Posterior vena cava (tissue), 2 donors: ENCODE measurements around the gene CNN2. TPM values are rescaled to one million over a fixed set of nuclear protein-coding genes. Genes with fewer than 3 reads are reported as not detected.
A peak's percentile ranks its signal among the peaks of the same experiment; 100 is the strongest.

Source experiments
- DNase-seq: peaks from one replicate; pipeline ENCODE4 v3.0.0-alpha.2; 2020; ENCODE audit warnings: low spot score
- intact Hi-C, 2 donors: fragments of 100-400 bp; cut with DNase I; formaldehyde crosslinking; loops; one replicate each; pipeline versions ENCODE4 v1.14.1 to v1.14.2; 2022 to 2023
- total RNA-seq, 2 donors: library from RNA; stranded (reverse); fragmentation: NEBNext Ultra II Directional; extraction: Animal tissue kit (Norgen Biotek cat#: 25700); gene quantifications; one replicate each; pipeline ENCODE4 v1.2.1, GENCODE V29; 2021
- donor health status: DM: yes; HTN: yes; CAD: no.
- donor health status: DM: yes; HTN: yes; CAD: no.

The CNN2 gene
- total RNA-seq, 2 donors from 2014 or later, result 94.7 to 136 TPM

DNA sequence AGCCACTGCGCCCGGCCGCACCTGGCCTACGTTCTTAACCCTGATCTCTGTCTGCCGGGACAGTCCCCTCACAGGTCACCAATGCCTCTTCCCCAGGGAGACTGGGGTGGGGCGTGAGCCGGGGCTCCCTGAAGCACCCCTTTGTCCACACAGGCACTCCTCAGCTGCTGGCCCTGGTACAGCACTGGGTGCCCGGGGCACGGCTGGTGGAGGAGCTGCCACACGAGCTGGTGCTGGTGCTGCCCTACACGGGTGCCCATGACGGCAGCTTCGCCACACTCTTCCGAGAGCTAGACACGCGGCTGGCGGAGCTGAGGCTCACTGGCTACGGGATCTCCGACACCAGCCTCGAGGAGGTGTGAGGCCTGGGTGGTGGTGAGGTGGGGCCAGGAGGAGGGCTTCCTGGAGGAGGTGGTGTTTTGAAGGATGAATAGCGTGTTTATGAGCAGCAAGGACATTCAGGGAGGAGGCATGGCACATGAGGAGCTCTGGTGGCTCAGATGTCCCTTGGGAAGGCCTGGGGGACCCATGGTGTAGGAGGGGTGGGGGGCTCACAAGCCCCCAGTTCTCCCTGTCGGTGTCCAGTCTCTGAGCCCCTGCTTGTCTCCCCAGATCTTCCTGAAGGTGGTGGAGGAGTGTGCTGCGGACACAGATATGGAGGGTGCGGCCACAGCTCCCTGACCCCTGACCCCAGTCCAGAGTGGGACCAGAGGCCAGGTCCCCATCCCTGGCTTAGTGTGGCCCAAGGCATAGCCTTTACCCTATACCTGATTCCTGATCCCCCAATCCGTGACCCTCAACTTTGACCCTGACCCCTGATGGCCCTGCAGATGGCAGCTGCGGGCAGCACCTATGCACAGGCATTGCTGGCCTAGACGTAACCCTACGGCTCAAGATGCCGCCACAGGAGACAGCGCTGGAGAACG, 27.0 kb downstream of the CNN2 start:
- DNase-seq, result no peak
- intact Hi-C loops, result loop anchor here in 1 of 2 donors (1.0 kb wide), 1 partner anchor 38 kb away; no protein-coding TSS in a partner anchor

DNA sequence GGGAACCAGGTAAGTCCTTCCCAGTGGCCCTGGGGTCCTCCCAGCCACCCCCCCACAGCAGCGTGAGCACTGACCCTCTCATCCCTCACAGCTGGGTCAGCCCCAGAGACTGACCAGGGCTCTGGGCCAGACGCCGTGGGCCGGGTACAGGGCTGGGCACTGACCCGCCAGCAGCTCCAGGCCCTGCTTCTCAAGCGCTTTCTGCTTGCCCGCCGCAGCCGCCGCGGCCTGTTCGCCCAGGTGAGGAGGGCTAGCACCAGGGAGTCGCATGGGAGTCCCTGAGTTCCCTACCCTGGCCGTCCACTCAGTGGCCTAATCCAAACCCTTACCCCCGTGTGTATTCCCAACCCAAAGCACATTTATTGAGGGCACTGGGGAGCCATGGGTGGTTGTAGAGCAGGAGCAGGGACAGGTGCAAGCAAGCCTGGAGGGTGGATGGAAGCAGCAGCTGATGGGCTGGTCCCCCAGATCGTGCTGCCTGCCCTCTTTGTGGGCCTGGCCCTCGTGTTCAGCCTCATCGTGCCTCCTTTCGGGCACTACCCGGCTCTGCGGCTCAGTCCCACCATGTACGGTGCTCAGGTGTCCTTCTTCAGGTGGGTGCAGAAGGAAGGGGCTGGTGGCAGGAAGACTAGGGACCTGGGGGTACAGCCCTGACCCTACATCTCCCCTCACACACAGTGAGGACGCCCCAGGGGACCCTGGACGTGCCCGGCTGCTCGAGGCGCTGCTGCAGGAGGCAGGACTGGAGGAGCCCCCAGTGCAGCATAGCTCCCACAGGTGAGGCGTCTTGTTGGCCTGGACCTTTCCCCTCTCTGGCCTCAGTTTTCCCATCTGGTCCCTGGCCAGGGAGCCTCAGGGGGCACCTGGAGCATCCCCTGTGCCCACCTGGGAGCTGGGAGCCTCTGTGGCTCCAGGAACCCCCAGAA, 28.0 kb downstream of the CNN2 start:
- DNase-seq, result no peak
- intact Hi-C loops, result no loop called here

DNA sequence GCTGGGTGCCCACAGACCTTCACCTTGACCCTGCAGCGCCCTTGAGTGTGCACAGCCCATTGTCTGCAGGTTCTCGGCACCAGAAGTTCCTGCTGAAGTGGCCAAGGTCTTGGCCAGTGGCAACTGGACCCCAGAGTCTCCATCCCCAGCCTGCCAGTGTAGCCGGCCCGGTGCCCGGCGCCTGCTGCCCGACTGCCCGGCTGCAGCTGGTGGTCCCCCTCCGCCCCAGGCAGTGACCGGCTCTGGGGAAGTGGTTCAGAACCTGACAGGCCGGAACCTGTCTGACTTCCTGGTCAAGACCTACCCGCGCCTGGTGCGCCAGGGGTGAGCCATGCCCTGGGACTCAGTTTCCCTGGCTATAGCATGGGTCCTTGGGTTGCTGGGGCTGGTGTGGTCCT, 28.6 kb downstream of the CNN2 start:
- no peak for DNase-seq
- intact Hi-C loops, result no loop called here

- no peak for DNase-seq
- intact Hi-C loops, result no loop called here
Measured at GRCh38 chr19:1055886-1056620, 29.6 kb downstream of the CNN2 start.

GRCh38 chr19:1057176-1057855, 30.9 kb downstream of the CNN2 start:
- intact Hi-C loops, result no loop called here
- DNase-seq, result no peak

DNA sequence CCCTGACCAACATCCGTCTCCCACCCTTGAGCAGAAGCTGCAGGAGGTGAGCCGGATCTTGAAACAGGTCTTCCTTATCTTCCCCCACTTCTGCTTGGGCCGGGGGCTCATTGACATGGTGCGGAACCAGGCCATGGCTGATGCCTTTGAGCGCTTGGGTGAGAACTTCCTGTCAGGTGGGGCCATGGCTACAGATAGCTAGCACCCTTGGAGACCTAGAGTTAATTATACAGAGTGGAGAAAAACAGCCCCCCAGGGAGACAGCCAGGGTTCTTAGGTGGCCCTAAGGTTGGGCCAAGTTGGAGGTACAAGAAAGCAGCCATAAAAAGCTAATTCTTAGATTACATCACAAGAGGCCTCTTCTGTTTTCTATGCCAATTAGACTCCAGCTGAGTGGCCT, 31.7 kb downstream of the CNN2 start:
- intact Hi-C loops, result no loop called here
- DNase-seq, result no peak

GRCh38 chr19:1060689-1061088, 34.3 kb downstream of the CNN2 start:
- DNase-seq, result no peak
- intact Hi-C loops, result no loop called here

- DNase-seq, result no peak
Measured at GRCh38 chr19:1061987-1062386, 35.6 kb downstream of the CNN2 start.

GRCh38 chr19:1062387-1063029, 36.1 kb downstream of the CNN2 start:
- intact Hi-C loops, result no loop called here
- DNase-seq, result no peak

More at GRCh38 chr19:1061987-1062386, 35.6 kb downstream of the CNN2 start:
- intact Hi-C loops, result no loop called here

GRCh38 chr19:1063030-1063908, 36.9 kb downstream of the CNN2 start:
- no peak for DNase-seq

DNA sequence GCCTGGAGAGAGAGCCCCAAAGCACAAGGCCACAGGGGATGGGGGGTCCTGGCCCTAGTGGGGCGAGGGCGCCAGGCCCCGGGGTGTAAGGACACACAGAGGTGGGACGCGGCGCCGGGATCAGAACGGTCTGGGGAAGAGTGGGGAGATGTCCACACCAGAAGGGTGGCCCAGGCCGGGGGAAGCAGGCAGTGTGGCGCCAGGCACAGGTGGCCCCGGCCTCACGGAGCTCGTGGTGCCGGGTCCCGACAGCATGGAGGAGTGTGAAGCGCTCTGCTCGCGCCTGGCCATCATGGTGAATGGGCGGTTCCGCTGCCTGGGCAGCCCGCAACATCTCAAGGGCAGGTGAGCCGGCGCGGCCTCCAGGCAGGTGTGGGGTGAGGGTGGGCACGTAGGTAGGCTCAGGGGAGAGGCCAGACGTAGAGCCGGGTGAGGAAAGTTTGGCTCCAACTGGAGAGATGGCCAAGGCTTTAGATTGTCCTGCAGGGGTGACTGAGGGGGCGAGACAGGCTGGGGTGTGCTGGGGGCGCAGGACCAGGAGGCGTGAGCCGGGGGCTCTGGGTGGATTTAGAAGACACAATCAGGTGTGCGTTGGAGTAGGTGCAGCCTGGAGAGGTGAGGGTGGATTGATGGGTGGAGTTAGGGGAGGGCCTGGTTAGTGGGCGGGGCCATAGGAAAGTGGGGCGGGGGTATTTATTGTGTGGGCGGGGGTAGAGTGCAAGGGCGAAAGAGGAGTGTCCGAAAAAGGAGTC, 37.7 kb downstream of the CNN2 start:
- DNase-seq, result no peak
- intact Hi-C loops, result no loop called here

More at GRCh38 chr19:1063030-1063908, 36.9 kb downstream of the CNN2 start:
- intact Hi-C loops, result no loop called here

DNA sequence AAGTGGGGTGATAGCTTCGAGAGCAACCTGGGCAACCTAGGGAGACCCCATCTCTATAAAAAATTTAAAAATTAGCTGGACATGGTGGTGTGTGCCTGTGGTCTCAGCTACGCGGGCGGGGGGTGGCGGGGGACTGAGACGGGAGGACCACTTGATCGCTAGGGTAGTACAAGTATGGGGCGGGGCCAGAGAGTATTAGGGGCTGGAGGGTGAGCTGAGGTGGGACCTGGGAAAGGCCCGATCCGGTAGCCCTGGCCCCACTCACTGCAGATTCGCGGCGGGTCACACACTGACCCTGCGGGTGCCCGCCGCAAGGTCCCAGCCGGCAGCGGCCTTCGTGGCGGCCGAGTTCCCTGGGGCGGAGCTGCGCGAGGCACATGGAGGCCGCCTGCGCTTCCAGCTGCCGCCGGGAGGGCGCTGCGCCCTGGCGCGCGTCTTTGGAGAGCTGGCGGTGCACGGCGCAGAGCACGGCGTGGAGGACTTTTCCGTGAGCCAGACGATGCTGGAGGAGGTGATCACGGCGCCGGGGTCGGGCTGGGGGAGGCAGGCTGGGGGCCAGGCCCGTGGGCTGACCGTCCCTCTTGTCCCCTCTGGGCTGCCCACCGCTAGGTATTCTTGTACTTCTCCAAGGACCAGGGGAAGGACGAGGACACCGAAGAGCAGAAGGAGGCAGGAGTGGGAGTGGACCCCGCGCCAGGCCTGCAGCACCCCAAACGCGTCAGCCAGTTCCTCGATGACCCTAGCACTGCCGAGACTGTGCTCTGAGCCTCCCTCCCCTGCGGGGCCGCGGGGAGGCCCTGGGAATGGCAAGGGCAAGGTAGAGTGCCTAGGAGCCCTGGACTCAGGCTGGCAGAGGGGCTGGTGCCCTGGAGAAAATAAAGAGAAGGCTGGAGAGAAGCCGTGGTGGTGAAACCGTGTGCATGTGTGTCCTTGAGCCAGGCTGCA, 38.5 kb downstream of the CNN2 start:
- peak; percentile 91 for DNase-seq
- intact Hi-C loops, result no loop called here

- intact Hi-C loops, result no loop called here
- DNase-seq, result peak; percentile 71
Measured at GRCh38 chr19:1065606-1066109, 39.2 kb downstream of the CNN2 start.

- no peak for DNase-seq
Measured at GRCh38 chr19:1066251-1066747, 39.9 kb downstream of the CNN2 start.

GRCh38 chr19:1066748-1067340, 40.4 kb downstream of the CNN2 start, which contains the start of gene ARHGAP45:
TSS of gene ARHGAP45 (plus strand) at chr19:1067167. CDS start at chr19:1067406, 239 bp downstream.
- no peak for DNase-seq
- intact Hi-C loops, result loop anchor here in 1 of 2 donors (1.0 kb wide), 1 partner anchor 37 kb away; no protein-coding TSS in a partner anchor

More at GRCh38 chr19:1066251-1066747, 39.9 kb downstream of the CNN2 start:
- intact Hi-C loops, result no loop called here
